Measurements from ENCODE around the gene SLC35E2B. TPM values are rescaled to one million over a fixed set of nuclear protein-coding genes. Genes with fewer than 3 reads are reported as not detected.

SLC35E2B gene
- total and polyA plus RNA-seq, 2 of the 13 experiments (the other 11 are each of a cell fraction or from before 2014, with no cell fraction given), result 14.1 to 19.7 TPM

GRCh38 chr1:1614954-1615255 is 77.7 kb downstream of the SLC35E2B start (continued):
- 0 out of 2 replicates have a peak, but pooled peaks have one; percentile 8 for TF ChIP-seq UBTF (CRISPR knock-in tag; IDR thresholded peaks at IDR 0.05)
- TF ChIP-seq TFDP2 (CRISPR knock-in tag; IDR thresholded peaks at IDR 0.05), result 0 out of 2 replicates have a peak, but pooled peaks have one; percentile 15
- TF ChIP-seq ZNF331 (CRISPR knock-in tag; IDR thresholded peaks at IDR 0.05), result no peak
- no peak for TF ChIP-seq ZNF672 (CRISPR knock-in tag; IDR thresholded peaks at IDR 0.05)
- TF ChIP-seq KAT7 (CRISPR knock-in tag; IDR thresholded peaks at IDR 0.05; ENCODE audit: borderline replicate concordance), result 0 out of 2 replicates have a peak, but pooled peaks have one; percentile 0
- TF ChIP-seq SP140L (CRISPR knock-in tag; IDR thresholded peaks at IDR 0.05; ENCODE audit: borderline replicate concordance), result 0 out of 2 replicates have a peak, but pooled peaks have one; percentile 8
- TF ChIP-seq KDM5A (IDR thresholded peaks at IDR 0.05; ENCODE audit: borderline replicate concordance, low read length), result 0 out of 2 replicates have a peak, but pooled peaks have one; percentile 5
- 0 out of 2 replicates have a peak, but pooled peaks have one; percentile 11 for TF ChIP-seq ZNF713 (CRISPR knock-in tag; IDR thresholded peaks at IDR 0.05)

All from HepG2 (cell line).